PC-3 (cell line): ENCODE data around the gene ZNF726. TPM values are rescaled to one million over a fixed set of nuclear protein-coding genes. Genes with fewer than 3 reads are reported as not detected.
A peak's percentile ranks its signal among the peaks of the same experiment; 100 is the strongest.

Experiments used
- ATAC-seq: fragments of 200-7000 bp; cut with Tn5 transposase; 2 replicates; pipeline ENCODE4 v1.9.1; 2020; ENCODE audit warnings: mild to moderate bottlenecking, moderate library complexity
- BruUV-seq: library from RNA; stranded (reverse); fragments of 400-500 nt; replicated peaks from 2 replicates; lab custom pipeline; 2021; lab: Mats Ljungman, UMichigan
- CTCF ChIA-PET: fragments of 300-600 bp; sonication (Branson Sonifier 250); formaldehyde crosslinking; loops from one replicate; lab custom pipeline; 2022; ENCODE audit warnings: antibody characterized with exemption; lab: Charles Lee
- POLR2A ChIA-PET: fragments of 300-600 bp; sonication (Branson Sonifier 250); formaldehyde crosslinking; loops from one replicate; lab custom pipeline; 2022; ENCODE audit warnings: antibody characterized with exemption; ENCODE audit not compliant: unreplicated experiment; lab: Charles Lee
- DNase-seq: peaks from one replicate; pipeline ENCODE4 v3.0.0-alpha.2; 2015
- H2AFZ ChIP-seq: fragments of 300-600 bp; sonication (generic); 2 replicates; pipeline ENCODE4 v1.6.0; 2016; ENCODE audit warnings: antibody characterized with exemption, low read length
- H3F3A ChIP-seq: fragments of 300-600 bp; sonication (generic); one replicate; pipeline ENCODE4 v1.6.0; 2017; ENCODE audit warnings: antibody characterized with exemption, low read length, control low read depth, mild to moderate bottlenecking; ENCODE audit not compliant: unreplicated experiment
- H3K27ac ChIP-seq: fragments of 300-600 bp; sonication (generic); 2 replicates; pipeline ENCODE4 v1.5.1; 2016; ENCODE audit warnings: mild to moderate bottlenecking, low read length
- H3K27me3 ChIP-seq: fragments of 300-600 bp; sonication (generic); 2 replicates; pipeline ENCODE4 v1.6.1; 2016; ENCODE audit warnings: low read length, mixed read lengths
- H3K36me3 ChIP-seq: fragments of 300-600 bp; sonication (generic); 2 replicates; pipeline ENCODE4 v1.6.1; 2016; ENCODE audit warnings: low read depth, mixed run types, low read length, mixed read lengths
- H3K4me1 ChIP-seq: fragments of 300-600 bp; sonication (generic); 2 replicates; pipeline ENCODE4 v1.5.1; 2016; ENCODE audit warnings: low read length; ENCODE audit not compliant: insufficient read depth
- H3K4me2 ChIP-seq: fragments of 300-600 bp; sonication (generic); 2 replicates; pipeline ENCODE4 v1.6.0; 2016; ENCODE audit warnings: low read length
- H3K4me3 ChIP-seq: fragments of 300-600 bp; sonication (generic); 2 replicates; pipeline ENCODE4 v1.5.1; 2016; ENCODE audit warnings: mild to moderate bottlenecking, low read length, mixed read lengths
- H3K79me2 ChIP-seq: fragments of 300-600 bp; sonication (generic); 2 replicates; pipeline ENCODE4 v1.6.1; 2017; ENCODE audit warnings: low read length, mixed read lengths
- H3K9ac ChIP-seq: fragments of 300-600 bp; sonication (generic); 2 replicates; pipeline ENCODE4 v1.6.0; 2016; ENCODE audit warnings: mild to moderate bottlenecking, low read length
- H3K9me2 ChIP-seq: fragments of 300-600 bp; sonication (generic); replicated peaks from 2 replicates; pipeline ENCODE4 v1.6.1; 2016; ENCODE audit warnings: mixed run types, low read length, mixed read lengths
- H3K9me3 ChIP-seq: fragments of 300-600 bp; sonication (generic); 2 replicates; pipeline ENCODE4 v1.6.1; 2016; ENCODE audit warnings: low read length, mixed read lengths
- H4K20me1 ChIP-seq: fragments of 300-600 bp; sonication (generic); 2 replicates; pipeline ENCODE4 v1.6.1; 2016; ENCODE audit warnings: low read length, mixed read lengths
- CTCF ChIP-seq: fragments of 300-600 bp; sonication (generic); conservative IDR thresholded peaks from 2 replicates; pipeline ENCODE4 v1.5.1; 2017; ENCODE audit warnings: antibody characterized with exemption, low read depth, mild to moderate bottlenecking, low read length
- EZH2 ChIP-seq: fragments of 300-600 bp; sonication (generic); IDR thresholded peaks from one replicate; pipeline ENCODE4 v1.6.1; 2017; ENCODE audit warnings: antibody characterized with exemption, mild to moderate bottlenecking, low read length; ENCODE audit not compliant: unreplicated experiment
- EZH2phosphoT487 ChIP-seq: fragments of 300-600 bp; sonication (generic); IDR thresholded peaks from 2 replicates; pipeline ENCODE4 v1.6.1; 2018; ENCODE audit warnings: mild to moderate bottlenecking, antibody characterized with exemption, low read length, borderline replicate concordance
- intact Hi-C: fragments of 100-400 bp; cut with micrococcal nuclease; formaldehyde crosslinking; loops from 2 replicates; pipeline ENCODE4 v1.9.0; 2023
- total RNA-seq: library from RNA; depleted of rRNA; stranded (reverse); fragments of >200 nt; gene quantifications from 2 replicates; pipeline ENCODE4 v1.2.3, GENCODE V29; 2014

Gene ZNF726
- total RNA-seq, 1 experiment from 2014 or later, result 12.7 TPM

- Histone ChIP-seq H3K9me3 (peaks cover 14% of the 10 kb centered on the region; the same call in 1 of the 2 replicates), H3F3A (no peaks in the 10 kb centered on the region), H3K9me2 (no peaks in the 10 kb centered on the region), H3K79me2 (no peaks in the 10 kb centered on the region), H3K36me3 (no peaks in the 10 kb centered on the region), H2AFZ (no peak overlapping the region), H4K20me1 (no peaks in the 10 kb centered on the region), H3K4me3 (no peak overlapping the region), H3K27ac (no peak overlapping the region), H3K4me1 (no peaks in the 10 kb centered on the region), H3K4me2 (no peak overlapping the region), H3K27me3 (no peaks in the 10 kb centered on the region), H3K9ac (no peak overlapping the region)
- intact Hi-C loops, result no loop called here
- DNase-seq, result no peak
- ChIA-PET CTCF (no interaction called here), POLR2A (no interaction called here)
- TF ChIP-seq CTCF (no peak), EZH2 (no peak), EZH2phosphoT487 (no peak)
- ATAC-seq, result no peak
- BruUV-seq, result no TSS peak
Observed at GRCh38 chr19:23909222-23909621, 5.5 kb upstream of the ZNF726 start.

- TF ChIP-seq EZH2 (no peak), CTCF (no peak), EZH2phosphoT487 (no peak)
Observed at GRCh38 chr19:23913931-23914330, 755 bp upstream of the ZNF726 start.

GRCh38 chr19:23916991-23917390 lies 2.3 kb downstream of the ZNF726 start:
- no peak overlapping the region for H3K27ac ChIP-seq
- POLR2A ChIA-PET, result no interaction called here
- no peaks in the 10 kb centered on the region for H3K4me1 ChIP-seq
- H3K36me3 ChIP-seq, result peaks cover 53% of the 10 kb centered on the region
- CTCF ChIA-PET, result no interaction called here
- H3K79me2 ChIP-seq, result peaks cover 42% of the 10 kb centered on the region
- no peaks in the 10 kb centered on the region for H4K20me1 ChIP-seq
- DNase-seq, result peak; percentile 35
- H3K4me3 ChIP-seq, result peak overlapping the region; percentile 86; the same call in 1 of the 2 replicates
- no peak for ATAC-seq
- peak overlapping the region; percentile 77 for H3K4me2 ChIP-seq
- no TSS peak for BruUV-seq
- no peaks in the 10 kb centered on the region for H3K27me3 ChIP-seq
- no peaks in the 10 kb centered on the region for H3K9me2 ChIP-seq
- H3K9ac ChIP-seq, result no peak overlapping the region
- H3F3A ChIP-seq, result no peaks in the 10 kb centered on the region
- TF ChIP-seq EZH2 (no peak), CTCF (no peak), EZH2phosphoT487 (no peak)
- intact Hi-C loops, result loop anchor here (5.0 to 10.0 kb wide), 3 partner anchors 115 to 232 kb away; partner anchors contain the start of gene ZNF675
- H3K9me3 ChIP-seq, result no peaks in the 10 kb centered on the region
- no peak overlapping the region for H2AFZ ChIP-seq

More at GRCh38 chr19:23913931-23914330, 755 bp upstream of the ZNF726 start:
- intact Hi-C loops, result loop anchor here (10.0 kb wide), 1 partner anchor 229 kb away; the partner anchor contains the start of gene ZNF675
- no peaks in the 10 kb centered on the region for H3K27me3 ChIP-seq
- no peak for DNase-seq
- no peaks in the 10 kb centered on the region for H3K4me1 ChIP-seq
- peak overlapping the region; percentile 77 for H3K4me2 ChIP-seq
- BruUV-seq, result TSS peak; percentile 56
- H3K36me3 ChIP-seq, result peaks cover 30% of the 10 kb centered on the region
- ChIA-PET POLR2A (no interaction called here), CTCF (no interaction called here)
- H3K79me2 ChIP-seq, result peaks cover 42% of the 10 kb centered on the region
- H2AFZ ChIP-seq, result peak overlapping the region; percentile 84
- ATAC-seq, result no peak
- no peaks in the 10 kb centered on the region for H3K9me2 ChIP-seq
- peak overlapping the region; percentile 86 for H3K4me3 ChIP-seq
- H4K20me1 ChIP-seq, result no peaks in the 10 kb centered on the region
- H3K9ac ChIP-seq, result no peak overlapping the region
- no peak overlapping the region for H3K27ac ChIP-seq
- H3K9me3 ChIP-seq, result no peaks in the 10 kb centered on the region
- no peaks in the 10 kb centered on the region for H3F3A ChIP-seq
